Uterus (tissue), 4 donors: ENCODE results near the gene LPP. TPM values are rescaled to one million over a fixed set of nuclear protein-coding genes. Genes with fewer than 3 reads are reported as not detected.

ENCODE experiments used
- DNase-seq, 2 donors: peaks; one replicate each; pipeline ENCODE4 v3.0.0-alpha.2; 2019 to 2020
- H3K27ac ChIP-seq, 2 donors: fragments of 200-600 bp; sonication (generic); 1 replicate in 1 of 2; 2 replicates in 1 of 2; pipeline ENCODE4 v1.5.1; 2016 to 2018
- H3K27me3 ChIP-seq, 2 donors: fragments of 200-600 bp; sonication (generic); one replicate each; pipeline ENCODE4 v1.5.1; 2018 to 2019; ENCODE audit warnings: control low read depth in 1 of 2
- H3K36me3 ChIP-seq, 2 donors: fragments of 200-600 bp; sonication (generic); one replicate each; pipeline ENCODE4 v1.5.1; 2019; ENCODE audit warnings: control low read depth in 1 of 2
- H3K4me1 ChIP-seq, 2 donors: fragments of 200-600 bp; sonication (generic); one replicate each; pipeline ENCODE4 v1.5.1; 2018 to 2019; ENCODE audit warnings: control low read depth in 1 of 2
- H3K4me3 ChIP-seq, 2 donors: fragments of 200-600 bp; sonication (generic); 1 replicate in 1 of 2; 2 replicates in 1 of 2; pipeline ENCODE4 v1.5.1; 2018 to 2019; ENCODE audit warnings: mild to moderate bottlenecking in 1 of 2
- H3K9me3 ChIP-seq, 2 donors: fragments of 200-600 bp; sonication (generic); one replicate each; pipeline ENCODE4 v1.5.1; 2019; ENCODE audit warnings: control low read depth in 1 of 2
- CTCF ChIP-seq, 4 experiments: fragments of 200-600 bp in 2 of 4; fragments of 450-650 bp in 2 of 4; sonication (generic) in 2 of 4; IDR thresholded peaks; one replicate each; pipeline ENCODE4 v1.5.1; 2016 to 2019; ENCODE audit warnings: antibody characterized with exemption in 4 of 4, mild to moderate bottlenecking in 2 of 4, moderate library complexity in 1 of 4
- POLR2A ChIP-seq, 2 donors: fragments of 450-650 bp; IDR thresholded peaks; one replicate each; pipeline ENCODE4 v1.6.1; 2016; ENCODE audit warnings: antibody characterized with exemption in 2 of 2, mild to moderate bottlenecking in 1 of 2, moderate library complexity in 1 of 2
- intact Hi-C: fragments of 100-400 bp; cut with DNase I; formaldehyde crosslinking; loops from one replicate; pipeline ENCODE4 v1.15.1; 2023; ENCODE audit warnings: low total_unique reads
- total RNA-seq, 4 donors: library from RNA; depleted of rRNA in 3 of 4; stranded (reverse); fragments of >200 nt in 3 of 4; gene quantifications; one replicate each; pipeline versions ENCODE4 v1.1.0 to v1.2.4, GENCODE V29; 2014 to 2023
- donor health status: DM: yes; HTN: yes; CAD: no.

The LPP gene
- total RNA-seq, 4 donors from 2014 or later = 180 to 1,374 (median 712) TPM

GRCh38 chr3:188539037-188539436, 385.1 kb downstream of the LPP start:
- TF ChIP-seq CTCF (IDR thresholded peaks at IDR 0.05) (no peak), POLR2A (IDR thresholded peaks at IDR 0.05) (no peak)
- no peak for DNase-seq
- no peak overlapping the region for H3K27ac ChIP-seq
- H3K4me3 ChIP-seq = no peak overlapping the region
- intact Hi-C loops = no loop called here
- H3K9me3 ChIP-seq = no peaks in the 10 kb centered on the region
- H3K27me3 ChIP-seq = no peaks in the 10 kb centered on the region
- no peaks in the 10 kb centered on the region for H3K36me3 ChIP-seq
- peaks cover 0 to 6% of the 10 kb centered on the region in 2 donors for H3K4me1 ChIP-seq

GRCh38 chr3:188539631-188540194, 385.8 kb downstream of the LPP start:
- H3K27ac ChIP-seq = no peak overlapping the region
- no peaks in the 10 kb centered on the region for H3K36me3 ChIP-seq
- intact Hi-C loops = no loop called here
- DNase-seq = no peak
- no peaks in the 10 kb centered on the region for H3K27me3 ChIP-seq
- H3K9me3 ChIP-seq = no peaks in the 10 kb centered on the region
- H3K4me1 ChIP-seq = peaks cover 0 to 6% of the 10 kb centered on the region in 2 donors
- H3K4me3 ChIP-seq = no peak overlapping the region
- TF ChIP-seq CTCF (IDR thresholded peaks at IDR 0.05) = no peak

- no peaks in the 10 kb centered on the region for H3K27me3 ChIP-seq
- no peaks in the 10 kb centered on the region for H3K9me3 ChIP-seq
- H3K27ac ChIP-seq = no peak overlapping the region
- H3K36me3 ChIP-seq = no peaks in the 10 kb centered on the region
- H3K4me1 ChIP-seq = peaks cover 0 to 6% of the 10 kb centered on the region in 2 donors
- H3K4me3 ChIP-seq = no peak overlapping the region
- no peak for DNase-seq
- TF ChIP-seq CTCF (IDR thresholded peaks at IDR 0.05) (no peak), POLR2A (IDR thresholded peaks at IDR 0.05) (no peak)
- intact Hi-C loops = no loop called here
Observed at GRCh38 chr3:188542196-188542595, 388.2 kb downstream of the LPP start.

- no peaks in the 10 kb centered on the region for H3K36me3 ChIP-seq
- H3K4me3 ChIP-seq = no peak overlapping the region
- intact Hi-C loops = no loop called here
- H3K9me3 ChIP-seq = no peaks in the 10 kb centered on the region
- H3K27ac ChIP-seq = no peak overlapping the region
- peaks cover 0 to 6% of the 10 kb centered on the region in 2 donors for H3K4me1 ChIP-seq
- DNase-seq = no peak
- H3K27me3 ChIP-seq = no peaks in the 10 kb centered on the region
- TF ChIP-seq CTCF (IDR thresholded peaks at IDR 0.05) = no peak
- TF ChIP-seq POLR2A (IDR thresholded peaks at IDR 0.05) = no peak
Observed at GRCh38 chr3:188544012-188544411, 390.1 kb downstream of the LPP start.

- TF ChIP-seq POLR2A (IDR thresholded peaks at IDR 0.05) (no peak), CTCF (IDR thresholded peaks at IDR 0.05) (no peak)
- Histone ChIP-seq H3K36me3 (no peaks in the 10 kb centered on the region), H3K4me1 (no peaks in the 10 kb centered on the region), H3K9me3 (no peaks in the 10 kb centered on the region), H3K4me3 (no peak overlapping the region), H3K27ac (no peak overlapping the region), H3K27me3 (no peaks in the 10 kb centered on the region)
- no peak for DNase-seq
- intact Hi-C loops = no loop called here
Observed at GRCh38 chr3:188546835-188547670, 393.1 kb downstream of the LPP start.
